ENCODE data around the gene SLC44A1. TPM values are rescaled to one million over a fixed set of nuclear protein-coding genes. Genes with fewer than 3 reads are reported as not detected.

SLC44A1 gene
- total RNA-seq, 2 donors from 2014 or later = 6.5 to 8.4 TPM

- Mint-ChIP-seq H3K4me1 (ENCODE audit: low read depth in 2 of 2) (no peaks in the 10 kb centered on the region), H3K27me3 (peaks cover 0 to 2% of the 10 kb centered on the region in 2 donors), H3K9me3 (no peaks in the 10 kb centered on the region), H3K27ac (no peak overlapping the region), H3K4me3 (no peak overlapping the region), H3K36me3 (no peaks in the 10 kb centered on the region)
- no peak for DNase-seq (ENCODE audit: low spot score)
- ATAC-seq = no peak
Measured at GRCh38 chr9:105473221-105473620, 228.8 kb downstream of the SLC44A1 start.

GRCh38 chr9:105475302-105475701 lies 230.9 kb downstream of the SLC44A1 start:
- DNase-seq (ENCODE audit: low spot score) (no peak), ATAC-seq (no peak)
- Mint-ChIP-seq H3K27ac (no peak overlapping the region), H3K4me3 (no peak overlapping the region), H3K36me3 (no peaks in the 10 kb centered on the region), H3K27me3 (peaks cover 0 to 2% of the 10 kb centered on the region in 2 donors), H3K9me3 (no peaks in the 10 kb centered on the region), H3K4me1 (ENCODE audit: low read depth in 2 of 2) (no peaks in the 10 kb centered on the region)

GRCh38 chr9:105479846-105480245 lies 235.4 kb downstream of the SLC44A1 start:
- Mint-ChIP-seq H3K4me1 (ENCODE audit: low read depth in 2 of 2) (no peaks in the 10 kb centered on the region), H3K36me3 (no peaks in the 10 kb centered on the region), H3K9me3 (no peaks in the 10 kb centered on the region), H3K27me3 (peaks cover 0 to 2% of the 10 kb centered on the region in 2 donors), H3K4me3 (no peak overlapping the region), H3K27ac (no peak overlapping the region)
- DNase-seq (ENCODE audit: low spot score) (no peak), ATAC-seq (no peak)

GRCh38 chr9:105483618-105484017 lies 239.2 kb downstream of the SLC44A1 start:
- DNase-seq (ENCODE audit: low spot score) (no peak), ATAC-seq (no peak)
- no peak overlapping the region for H3K27ac Mint-ChIP-seq
- H3K4me1 Mint-ChIP-seq (ENCODE audit: low read depth in 2 of 2) = no peaks in the 10 kb centered on the region
- H3K36me3 Mint-ChIP-seq = no peaks in the 10 kb centered on the region
- H3K27me3 Mint-ChIP-seq = no peaks in the 10 kb centered on the region
- no peaks in the 10 kb centered on the region for H3K9me3 Mint-ChIP-seq
- no peak overlapping the region for H3K4me3 Mint-ChIP-seq

- no peaks in the 10 kb centered on the region for H3K36me3 Mint-ChIP-seq
- no peak for ATAC-seq
Measured at GRCh38 chr9:105484226-105484625, 239.8 kb downstream of the SLC44A1 start.

GRCh38 chr9:105485131-105485530 lies 240.7 kb downstream of the SLC44A1 start:
- no peak overlapping the region for H3K27ac Mint-ChIP-seq
- no peak overlapping the region for H3K4me3 Mint-ChIP-seq
- no peaks in the 10 kb centered on the region for H3K27me3 Mint-ChIP-seq
- H3K4me1 Mint-ChIP-seq (ENCODE audit: low read depth in 2 of 2) = no peaks in the 10 kb centered on the region
- ATAC-seq (no peak), DNase-seq (ENCODE audit: low spot score) (no peak)
- H3K9me3 Mint-ChIP-seq = no peaks in the 10 kb centered on the region
- H3K36me3 Mint-ChIP-seq = no peaks in the 10 kb centered on the region

More at GRCh38 chr9:105484226-105484625, 239.8 kb downstream of the SLC44A1 start:
- no peaks in the 10 kb centered on the region for H3K4me1 Mint-ChIP-seq (ENCODE audit: low read depth in 2 of 2)
- H3K27ac Mint-ChIP-seq = no peak overlapping the region
- no peaks in the 10 kb centered on the region for H3K27me3 Mint-ChIP-seq
- no peak overlapping the region for H3K4me3 Mint-ChIP-seq
- no peak for DNase-seq (ENCODE audit: low spot score)
- H3K9me3 Mint-ChIP-seq = no peaks in the 10 kb centered on the region

Other genes with a start within 250 kb of the SLC44A1 start
- gene FSD1L, start 203.4 kb downstream of the SLC44A1 start, total RNA-seq = 1 to 10 TPM; 2.3 to 3.9 TPM

Data from natural killer cell treated with Interleukin-12 subunit alpha and Interleukin-12 subunit beta and Interleukin-15 and Interleukin-18, amount 100 ng/mL, for 72 hours (primary cell).